H1 (cell line): ENCODE data around the gene SERPINB8. TPM values are rescaled to one million over a fixed set of nuclear protein-coding genes. Genes with fewer than 3 reads are reported as not detected.

ENCODE experiments used
- BACH1 ChIP-seq: IDR thresholded peaks from 2 replicates; pipeline ENCODE4 v1.6.1; 2012; ENCODE audit warnings: low read length, improper control_type of control experiment
- CBX8 ChIP-seq: fragments of 300-800, 300-1000 bp; sonication (generic); IDR thresholded peaks from 2 replicates; pipeline ENCODE4 v1.7.1; 2016; ENCODE audit warnings: low read depth, low read length, borderline replicate concordance
- CEBPB ChIP-seq: IDR thresholded peaks from 2 replicates; pipeline ENCODE4 v1.6.1; 2012; ENCODE audit warnings: low read depth, low read length
- CHD7 ChIP-seq: fragments of 300-600 bp; sonication (generic); IDR thresholded peaks from 2 replicates; pipeline ENCODE4 v1.7.1; 2012; ENCODE audit warnings: low read length, moderate library complexity, mild to moderate bottlenecking, inconsistent platforms; ENCODE audit not compliant: insufficient replicate concordance
- POU5F1 ChIP-seq: IDR thresholded peaks from 2 replicates; pipeline ENCODE4 v1.6.1; 2011; ENCODE audit warnings: low read depth, mild to moderate bottlenecking, low read length, moderate library complexity
- polyA plus RNA-seq, 7 experiments: library from polyadenylated mRNA; depleted of rRNA in 3 of 7; stranded (reverse) in 5 of 7; unstranded in 2 of 7; fragments of >200 nt in 5 of 7; fragments of 200-250 nt in 2 of 7; gene quantifications; 1 replicate in 5 of 7; 2 replicates in 1 of 7; 4 replicates in 1 of 7; pipeline versions ENCODE4 v1.2.1 to v1.2.3, GENCODE V29; 2011 to 2013; ENCODE audit warnings: missing spikeins in 2 of 7, mixed read lengths in 2 of 7
- total RNA-seq: library from RNA; stranded (reverse); fragmentation: NEBNext Ultra II Directional; extraction: Animal tissue kit (Norgen Biotek cat#: 25700); gene quantifications from 2 replicates; pipeline ENCODE4 v1.2.1, GENCODE V29; 2021
- TF ChIP-seq, protein P1 (sequence below), 3 experiments: IDR thresholded peaks; 1 replicate in 2 of 3; 2 replicates in 1 of 3; pipeline versions ENCODE4 v1.5.1 to v1.6.1; 2011; ENCODE audit warnings: low read length in 3 of 3, mild to moderate bottlenecking in 3 of 3, inconsistent platforms in 2 of 3, low read depth in 1 of 3, moderate library complexity in 1 of 3; ENCODE audit not compliant: insufficient read depth in 1 of 3; ENCODE audit errors: control extremely low read depth in 1 of 3

SERPINB8 gene
- total and polyA plus RNA-seq, 2 of the 8 experiments (the other 6 are each of a cell fraction or from before 2014, with no cell fraction given), result 0.42 to 1.2 TPM

- TF ChIP-seq POU5F1 (no peak), CEBPB (no peak), BACH1 (no peak), CBX8 (no peak), CHD7 (no peak)
- TF ChIP-seq, protein P1, sequence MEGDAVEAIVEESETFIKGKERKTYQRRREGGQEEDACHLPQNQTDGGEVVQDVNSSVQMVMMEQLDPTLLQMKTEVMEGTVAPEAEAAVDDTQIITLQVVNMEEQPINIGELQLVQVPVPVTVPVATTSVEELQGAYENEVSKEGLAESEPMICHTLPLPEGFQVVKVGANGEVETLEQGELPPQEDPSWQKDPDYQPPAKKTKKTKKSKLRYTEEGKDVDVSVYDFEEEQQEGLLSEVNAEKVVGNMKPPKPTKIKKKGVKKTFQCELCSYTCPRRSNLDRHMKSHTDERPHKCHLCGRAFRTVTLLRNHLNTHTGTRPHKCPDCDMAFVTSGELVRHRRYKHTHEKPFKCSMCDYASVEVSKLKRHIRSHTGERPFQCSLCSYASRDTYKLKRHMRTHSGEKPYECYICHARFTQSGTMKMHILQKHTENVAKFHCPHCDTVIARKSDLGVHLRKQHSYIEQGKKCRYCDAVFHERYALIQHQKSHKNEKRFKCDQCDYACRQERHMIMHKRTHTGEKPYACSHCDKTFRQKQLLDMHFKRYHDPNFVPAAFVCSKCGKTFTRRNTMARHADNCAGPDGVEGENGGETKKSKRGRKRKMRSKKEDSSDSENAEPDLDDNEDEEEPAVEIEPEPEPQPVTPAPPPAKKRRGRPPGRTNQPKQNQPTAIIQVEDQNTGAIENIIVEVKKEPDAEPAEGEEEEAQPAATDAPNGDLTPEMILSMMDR (IDR thresholded peaks at IDR 0.05; ENCODE audit: control extremely low read depth in 1 of 3, insufficient read depth in 1 of 3, low read depth in 1 of 3, low read length in 3 of 3), result no peak
These were observed 22.7 kb upstream of the SERPINB8 start (continued) for GRCh38 chr18:63947051-63947790.
